Measurements from ENCODE around the gene TUBA8.

The TUBA8 gene

GRCh38 chr22:18108187-18108586 is 2.4 kb upstream of the TUBA8 start:
- H3K79me2 ChIP-seq (ENCODE audit: insufficient read depth, low read length), result no peaks in the 10 kb centered on the region
- H3K4me3 ChIP-seq (ENCODE audit: insufficient read depth, low read length, poor library complexity, severe bottlenecking), result no peak overlapping the region
- H3K36me3 ChIP-seq (ENCODE audit: low read length), result no peaks in the 10 kb centered on the region
- H3K9ac ChIP-seq (ENCODE audit: low read length), result no peak overlapping the region
- H3K9me2 ChIP-seq (replicated peaks; ENCODE audit: insufficient read depth, low read length), result no peaks in the 10 kb centered on the region
- no peaks in the 10 kb centered on the region for H3F3A ChIP-seq (ENCODE audit: insufficient read depth)
- H3K27ac ChIP-seq (ENCODE audit: low read depth, low read length), result no peak overlapping the region
- H4K20me1 ChIP-seq (ENCODE audit: low read depth, low read length), result no peaks in the 10 kb centered on the region
- H3K4me2 ChIP-seq (ENCODE audit: low read depth, low read length, poor library complexity, severe bottlenecking), result no peak overlapping the region
- H2AFZ ChIP-seq (ENCODE audit: low read depth, low read length, severe bottlenecking), result no peak overlapping the region
- no peaks in the 10 kb centered on the region for H3K27me3 ChIP-seq (ENCODE audit: low read length)
- TF ChIP-seq EZH2phosphoT487 (conservative IDR thresholded peaks at IDR 0.05; ENCODE audit: low read length), result no peak
- TF ChIP-seq CTCF (IDR thresholded peaks at IDR 0.05; ENCODE audit: insufficient read depth, low read length, poor library complexity, severe bottlenecking), result no peak
- H3K9me3 ChIP-seq (ENCODE audit: insufficient read depth, low read length), result no peaks in the 10 kb centered on the region

DNA sequence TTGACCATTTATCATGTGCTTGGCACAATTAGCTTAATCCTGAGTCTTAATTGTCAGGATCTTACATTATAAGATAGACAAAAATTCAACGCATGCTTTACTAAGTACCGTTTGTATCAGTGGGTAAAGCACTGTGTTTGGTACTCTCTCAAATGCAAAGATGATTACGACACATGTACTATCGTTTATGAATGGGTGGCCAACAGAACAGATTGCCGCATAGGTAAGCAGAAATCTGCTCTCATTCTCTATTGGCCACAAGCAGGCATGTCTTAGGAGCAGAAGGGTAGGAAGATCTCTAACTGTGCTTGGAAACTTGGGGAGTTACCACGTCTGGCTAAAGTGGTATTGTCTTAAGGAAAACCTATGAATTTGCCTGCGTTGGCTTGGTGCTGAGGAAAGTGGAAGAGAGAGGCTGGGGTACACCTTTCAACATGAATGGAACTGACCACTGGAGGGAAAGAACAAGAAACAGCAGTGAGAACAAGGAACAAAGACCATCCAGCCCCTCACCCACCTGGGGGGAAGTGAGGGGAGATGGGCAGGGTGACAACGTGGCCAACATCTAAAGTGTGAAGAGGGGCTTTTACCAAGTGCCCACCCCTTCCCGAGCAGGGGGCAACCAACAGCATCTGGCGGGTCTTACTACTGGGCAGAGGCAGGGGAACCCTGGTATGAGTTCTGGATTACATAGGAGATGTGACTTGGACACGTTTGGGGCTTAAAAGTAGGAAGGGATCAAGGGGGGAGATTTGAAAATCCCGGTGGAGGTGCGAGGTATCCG is 1.0 kb upstream of the TUBA8 start:
- Histone ChIP-seq H3K27me3 (ENCODE audit: low read length) (no peaks in the 10 kb centered on the region), H2AFZ (ENCODE audit: low read depth, low read length, severe bottlenecking) (no peak overlapping the region), H3K79me2 (ENCODE audit: insufficient read depth, low read length) (no peaks in the 10 kb centered on the region), H3K9ac (ENCODE audit: low read length) (no peak overlapping the region), H3K9me2 (replicated peaks; ENCODE audit: insufficient read depth, low read length) (no peaks in the 10 kb centered on the region), H4K20me1 (ENCODE audit: low read depth, low read length) (no peaks in the 10 kb centered on the region), H3K27ac (ENCODE audit: low read depth, low read length) (no peak overlapping the region), H3K36me3 (ENCODE audit: low read length) (no peaks in the 10 kb centered on the region), H3K9me3 (ENCODE audit: insufficient read depth, low read length) (no peaks in the 10 kb centered on the region), H3K4me3 (ENCODE audit: insufficient read depth, low read length, poor library complexity, severe bottlenecking) (no peak overlapping the region), H3F3A (ENCODE audit: insufficient read depth) (no peaks in the 10 kb centered on the region), H3K4me2 (ENCODE audit: low read depth, low read length, poor library complexity, severe bottlenecking) (no peak overlapping the region)
- TF ChIP-seq CTCF (IDR thresholded peaks at IDR 0.05; ENCODE audit: insufficient read depth, low read length, poor library complexity, severe bottlenecking), result no peak
- TF ChIP-seq EZH2phosphoT487 (conservative IDR thresholded peaks at IDR 0.05; ENCODE audit: low read length), result no peak

- no peaks in the 10 kb centered on the region for H3K9me2 ChIP-seq (replicated peaks; ENCODE audit: insufficient read depth, low read length)
- no peak overlapping the region for H3K27ac ChIP-seq (ENCODE audit: low read depth, low read length)
- no peak overlapping the region for H3K4me3 ChIP-seq (ENCODE audit: insufficient read depth, low read length, poor library complexity, severe bottlenecking)
- TF ChIP-seq CTCF (IDR thresholded peaks at IDR 0.05; ENCODE audit: insufficient read depth, low read length, poor library complexity, severe bottlenecking) (no peak), EZH2phosphoT487 (conservative IDR thresholded peaks at IDR 0.05; ENCODE audit: low read length) (no peak)
- no peaks in the 10 kb centered on the region for H3K36me3 ChIP-seq (ENCODE audit: low read length)
- no peak overlapping the region for H3K9ac ChIP-seq (ENCODE audit: low read length)
- H3K79me2 ChIP-seq (ENCODE audit: insufficient read depth, low read length), result no peaks in the 10 kb centered on the region
- no peaks in the 10 kb centered on the region for H3K9me3 ChIP-seq (ENCODE audit: insufficient read depth, low read length)
- no peaks in the 10 kb centered on the region for H3K27me3 ChIP-seq (ENCODE audit: low read length)
- no peaks in the 10 kb centered on the region for H3F3A ChIP-seq (ENCODE audit: insufficient read depth)
- H3K4me2 ChIP-seq (ENCODE audit: low read depth, low read length, poor library complexity, severe bottlenecking), result no peak overlapping the region
- no peaks in the 10 kb centered on the region for H4K20me1 ChIP-seq (ENCODE audit: low read depth, low read length)
- no peak overlapping the region for H2AFZ ChIP-seq (ENCODE audit: low read depth, low read length, severe bottlenecking)
Measured at GRCh38 chr22:18110954-18111758, 547 bp downstream of the TUBA8 start.
